DND-41 (cell line): Measurements from ENCODE around the gene NAA35.

ENCODE experiments used
- ATAC-seq: fragments of 200-7000 bp; cut with Tn5 transposase; 3 replicates; pipeline ENCODE4 v1.9.1; 2021; ENCODE audit warnings: low read depth; ENCODE audit not compliant: insufficient read depth
- DNase-seq: peaks from one replicate; pipeline ENCODE4 v3.0.0-alpha.2; 2020
- H2AFZ ChIP-seq: 2 replicates; pipeline ENCODE4 v1.6.0; 2012; ENCODE audit warnings: low read depth, low read length
- H3K27ac ChIP-seq: 2 replicates; pipeline ENCODE4 v1.5.1; 2012; ENCODE audit warnings: low read length, inconsistent platforms
- H3K27me3 ChIP-seq: fragments of 200-600 bp; sonication (generic); 2 replicates; pipeline ENCODE4 v1.6.0; 2012; ENCODE audit warnings: low read length, mild to moderate bottlenecking, inconsistent platforms; ENCODE audit not compliant: insufficient read depth, poor library complexity
- H3K36me3 ChIP-seq: 2 replicates; pipeline ENCODE4 v1.5.1; 2012; ENCODE audit warnings: low read length, inconsistent platforms; ENCODE audit not compliant: insufficient read depth
- H3K4me1 ChIP-seq: 2 replicates; pipeline ENCODE4 v1.5.1; 2012; ENCODE audit warnings: mild to moderate bottlenecking, low read length; ENCODE audit not compliant: insufficient read depth
- H3K4me2 ChIP-seq: 2 replicates; pipeline ENCODE4 v1.6.0; 2012; ENCODE audit warnings: mild to moderate bottlenecking, moderate library complexity, low read length, inconsistent platforms; ENCODE audit not compliant: insufficient read depth
- H3K4me3 ChIP-seq, 2 experiments: fragments of 200-600 bp in 1 of 2; shearing (Covaris generic) in 1 of 2; 2 replicates each; pipeline ENCODE4 v1.5.1; 2012 to 2016; ENCODE audit warnings: inconsistent platforms in 2 of 2, low read length in 2 of 2, mild to moderate bottlenecking in 2 of 2, low read depth in 1 of 2, moderate library complexity in 1 of 2
- H3K79me2 ChIP-seq: 2 replicates; pipeline ENCODE4 v1.6.0; 2012; ENCODE audit warnings: low read length, inconsistent platforms; ENCODE audit not compliant: insufficient read depth
- H3K9ac ChIP-seq: 2 replicates; pipeline ENCODE4 v1.6.0; 2012; ENCODE audit warnings: low read depth, mild to moderate bottlenecking, inconsistent platforms, low read length, moderate library complexity
- H3K9me3 ChIP-seq: 2 replicates; pipeline ENCODE4 v1.5.1; 2012; ENCODE audit warnings: low read length, moderate library complexity, mild to moderate bottlenecking, inconsistent platforms; ENCODE audit not compliant: insufficient read depth, severe bottlenecking
- H4K20me1 ChIP-seq: 2 replicates; pipeline ENCODE4 v1.6.0; 2012; ENCODE audit warnings: low read length; ENCODE audit not compliant: insufficient read depth
- CTCF ChIP-seq: IDR thresholded peaks from 2 replicates; pipeline ENCODE4 v1.5.1; 2012; ENCODE audit warnings: borderline replicate concordance, low read length, moderate library complexity, mild to moderate bottlenecking; ENCODE audit not compliant: poor library complexity, severe bottlenecking; ENCODE audit errors: extremely low read depth
- EZH2 ChIP-seq: IDR thresholded peaks from 3 replicates; pipeline ENCODE4 v1.6.1; 2012; ENCODE audit warnings: borderline replicate concordance, low read depth, mild to moderate bottlenecking, moderate library complexity, low read length, inconsistent platforms; ENCODE audit not compliant: severe bottlenecking

Gene NAA35

GRCh38 chr9:85995097-85995496 lies 54.2 kb downstream of the NAA35 start:
- Histone ChIP-seq H4K20me1 (no peaks in the 10 kb centered on the region), H3K9ac (no peak overlapping the region), H3K4me3 (no peak overlapping the region), H3K27ac (no peak overlapping the region), H3K79me2 (no peaks in the 10 kb centered on the region), H3K4me1 (no peaks in the 10 kb centered on the region), H3K36me3 (peaks cover 25% of the 10 kb centered on the region), H2AFZ (no peak overlapping the region), H3K9me3 (no peaks in the 10 kb centered on the region), H3K4me2 (no peak overlapping the region), H3K27me3 (no peaks in the 10 kb centered on the region)
- TF ChIP-seq EZH2 (no peak), CTCF (no peak)
- ATAC-seq = no peak
- no peak for DNase-seq

- Histone ChIP-seq H3K4me1 (no peaks in the 10 kb centered on the region), H3K36me3 (peaks cover 27% of the 10 kb centered on the region), H3K9me3 (no peaks in the 10 kb centered on the region), H3K27ac (no peak overlapping the region), H3K9ac (no peak overlapping the region), H3K4me2 (no peak overlapping the region), H3K79me2 (no peaks in the 10 kb centered on the region), H3K27me3 (no peaks in the 10 kb centered on the region), H3K4me3 (no peak overlapping the region), H4K20me1 (no peaks in the 10 kb centered on the region), H2AFZ (no peak overlapping the region)
- no peak for ATAC-seq
- TF ChIP-seq EZH2 (no peak), CTCF (no peak)
- DNase-seq = no peak
Measured at GRCh38 chr9:85995599-85995998, 54.7 kb downstream of the NAA35 start.

- Histone ChIP-seq H3K4me1 (no peaks in the 10 kb centered on the region), H3K27me3 (no peaks in the 10 kb centered on the region), H3K9me3 (peaks cover 5% of the 10 kb centered on the region), H3K9ac (no peak overlapping the region), H3K79me2 (no peaks in the 10 kb centered on the region), H4K20me1 (no peaks in the 10 kb centered on the region), H3K4me2 (no peak overlapping the region), H3K36me3 (peaks cover 63% of the 10 kb centered on the region), H3K4me3 (no peak overlapping the region), H2AFZ (no peak overlapping the region), H3K27ac (no peak overlapping the region)
- no peak for TF ChIP-seq CTCF
- TF ChIP-seq EZH2 = no peak
- DNase-seq (no peak), ATAC-seq (no peak)
Measured at GRCh38 chr9:86005253-86005775, 64.4 kb downstream of the NAA35 start.

GRCh38 chr9:86009133-86009532 lies 68.2 kb downstream of the NAA35 start:
- Histone ChIP-seq H3K4me2 (no peak overlapping the region), H3K9me3 (peaks cover 5% of the 10 kb centered on the region), H4K20me1 (no peaks in the 10 kb centered on the region), H3K4me1 (no peaks in the 10 kb centered on the region), H3K4me3 (no peak overlapping the region), H3K79me2 (no peaks in the 10 kb centered on the region), H3K27ac (no peak overlapping the region), H3K36me3 (peaks cover 56% of the 10 kb centered on the region), H3K27me3 (no peaks in the 10 kb centered on the region), H2AFZ (no peak overlapping the region), H3K9ac (no peak overlapping the region)
- DNase-seq = no peak
- TF ChIP-seq EZH2 (no peak), CTCF (no peak)
- no peak for ATAC-seq
